Dermis lymphatic vessel endothelial cell (primary cell): ENCODE data around the gene SLC22A8. TPM values are rescaled to one million over a fixed set of nuclear protein-coding genes. Genes with fewer than 3 reads are reported as not detected.

ENCODE experiments used
- total RNA-seq: library from RNA; depleted of rRNA; stranded (reverse); fragments of >200 nt; gene quantifications from 2 replicates; pipeline ENCODE4 v1.2.1, GENCODE V29; 2014

The SLC22A8 gene
- not detected in 2 replicates for total RNA-seq

GRCh38 chr11:63015521-63016215, at the start of gene SLC22A8:
Gene SLC22A8 (minus strand): TSS chr11:63015841. CDS start chr11:63014958, 883 bp downstream.

GRCh38 chr11:62984451-62984991, 31.1 kb downstream of the SLC22A8 start, which contains the start of gene SLC22A6:
Gene SLC22A6 (minus strand): TSS chr11:62984967. CDS start chr11:62984690, 277 bp downstream.

Other genes starting within 250 kb of the SLC22A8 start
- gene TAF6L, start 244.4 kb downstream of the SLC22A8 start, total RNA-seq: 27.8 and 34.7 TPM in 2 replicates
- 21.8 and 30.8 TPM in 2 replicates for gene TMEM179B, start 228.4 kb downstream of the SLC22A8 start, total RNA-seq
- gene TMEM223, start 223.8 kb downstream of the SLC22A8 start, total RNA-seq: 9.6 and 11.8 TPM in 2 replicates
- 15.1 and 15.6 TPM in 2 replicates for gene NXF1, start 210.4 kb downstream of the SLC22A8 start, total RNA-seq
- 41.9 and 42.4 TPM in 2 replicates for gene STX5, start 183.8 kb downstream of the SLC22A8 start, total RNA-seq
- gene TEX54, start 183.0 kb downstream of the SLC22A8 start, total RNA-seq: not detected in 2 replicates
- 93.5 and 192 TPM in 2 replicates for gene WDR74, start 176.3 kb downstream of the SLC22A8 start, total RNA-seq
- gene SLC3A2, start 134.9 kb downstream of the SLC22A8 start, total RNA-seq: 43.7 and 49.4 TPM in 2 replicates
- not detected in 2 replicates for gene CHRM1, start 94.5 kb downstream of the SLC22A8 start, total RNA-seq
- gene SLC22A6, start 30.9 kb downstream of the SLC22A8 start, total RNA-seq: not detected in 2 replicates
- gene SLC22A24, start 128.4 kb upstream of the SLC22A8 start, total RNA-seq: not detected in 2 replicates
- gene SLC22A25, start 227.8 kb upstream of the SLC22A8 start, total RNA-seq: not detected in 2 replicates